Heart left ventricle (tissue), 16 donors: ENCODE results near the gene PDCD1LG2. TPM values are rescaled to one million over a fixed set of nuclear protein-coding genes. Genes with fewer than 3 reads are reported as not detected.

Source experiments
- ATAC-seq, 4 donors: fragments of 200-7000 bp; cut with Tn5 transposase; one replicate each; pipeline ENCODE4 v1.9.1; 2020 to 2022; ENCODE audit warnings: moderate library complexity in 4 of 4, mild to moderate bottlenecking in 3 of 4, moderate number of reproducible peaks in 1 of 4
- DNase-seq, 5 donors: peaks; one replicate each; pipeline ENCODE4 v3.0.0-alpha.2; 2020
- H3K27ac ChIP-seq, 12 donors: fragments of 200-600 bp; sonication (generic) in 4 of 12; one replicate each; pipeline versions ENCODE4 v1.5.0 to v1.8.0; 2016 to 2022; ENCODE audit warnings: mild to moderate bottlenecking in 2 of 12
- H3K27me3 ChIP-seq, 9 donors: fragments of 200-600 bp; sonication (generic) in 2 of 9; one replicate each; pipeline versions ENCODE4 v1.5.1 to v1.8.0; 2016 to 2022; ENCODE audit warnings: mild to moderate bottlenecking in 3 of 9
- H3K36me3 ChIP-seq, 9 donors: fragments of 200-600 bp; sonication (generic) in 2 of 9; one replicate each; pipeline versions ENCODE4 v1.5.0 to v1.8.0; 2018 to 2022; ENCODE audit warnings: mild to moderate bottlenecking in 2 of 9
- H3K4me1 ChIP-seq, 12 donors: fragments of 200-600 bp; sonication (generic) in 4 of 12; one replicate each; pipeline versions ENCODE4 v1.5.0 to v1.8.0; 2016 to 2022; ENCODE audit warnings: mild to moderate bottlenecking in 3 of 12
- H3K4me3 ChIP-seq, 12 donors: fragments of 200-600 bp; sonication (generic) in 4 of 12; one replicate each; pipeline versions ENCODE4 v1.5.0 to v1.8.0; 2017 to 2022; ENCODE audit warnings: mild to moderate bottlenecking in 9 of 12, moderate library complexity in 4 of 12
- H3K9me3 ChIP-seq, 12 donors: fragments of 200-600 bp; sonication (generic) in 4 of 12; one replicate each; pipeline versions ENCODE4 v1.5.0 to v1.8.0; 2016 to 2022; ENCODE audit warnings: mild to moderate bottlenecking in 1 of 12
- POLR2A ChIP-seq, 2 donors: fragments of 450-650 bp; IDR thresholded peaks; one replicate each; pipeline ENCODE4 v1.6.1; 2017; ENCODE audit warnings: antibody characterized with exemption in 2 of 2, mild to moderate bottlenecking in 2 of 2, moderate library complexity in 2 of 2
- WGBS, 4 donors: extraction: QIAGEN DNeasy Blood & Tissue Kit in 2 of 4; methylation state at CpG; one replicate each; pipeline versions ENCODE4 v1.1.5 to v1.1.7; 2013 to 2018; 5-methylcytosine and 5-hydroxymethylcytosine counted together
- intact Hi-C, 10 donors: fragments of 100-400 bp; cut with DNase I; formaldehyde crosslinking; loops; one replicate each; pipeline versions ENCODE4 v1.11.1 to v1.14.2; 2022
- polyA plus RNA-seq, 2 donors: library from polyadenylated mRNA; stranded (reverse); fragments of 200-250 nt; gene quantifications; one replicate each; pipeline ENCODE4 v1.2.3, GENCODE V29; 2013
- total RNA-seq, 9 donors: library from RNA; depleted of rRNA in 2 of 9; stranded (reverse); fragments of >200 nt in 2 of 9; fragmentation: NEBNext Ultra II Directional in 3 of 9; extraction: Animal tissue kit (Norgen Biotek cat#: 25700) in 3 of 9; gene quantifications; one replicate each; pipeline versions ENCODE4 v1.1.0 to v1.2.4, GENCODE V29; 2016 to 2023
- TF ChIP-seq, protein P1 (sequence below), 12 donors: fragments of 200-600 bp; sonication (generic) in 4 of 12; IDR thresholded peaks; one replicate each; pipeline versions ENCODE4 v1.5.0 to v1.8.0; 2018 to 2022; ENCODE audit warnings: antibody characterized with exemption in 12 of 12, mild to moderate bottlenecking in 5 of 12
- donor health status: ischemic (EF 13 %, LVEDD 7.1; RV severe dilation, severe dysfunction).
- donor health status: healthy with polysubstance abuse.
- donor health status: DM: no; HTN: yes; CAD: no.
- donor health status: DM: no; HTN: no; CAD: no.
- donor health status: ischemic (EF 25% LVEDD 6.9; RV normal size, moderate dysfunction).
- donor health status: ischemic (EF 25% LVEDD 5.7; RV mildly dilated, moderate dysfunction).
- donor health status: healthy.
- donor health status: DM: yes; HTN: yes; CAD: no.
- donor health status: ischemic (EF 35%, LVEDD 5.7; RV mildly dilated, moderate dysfunction).
- donor health status: nonischemic (EF 11% LVEDD 7.7; RV severe dilation, severe dysfunction).
- donor health status: DM: yes; HTN: yes; CAD: no.
- donor health status: PGD.
- donor health status: ischemic (EF 29% LVEDD 5.4; RV normal size, mild dysfunction).
- donor health status: nonischemic (EF 23%, LVEDD 6.1; RV moderate dilation, normal function).

The PDCD1LG2 gene
- total and polyA plus RNA-seq, 11 donors = 0.53 to 10.5 (median 1.1) TPM

DNA sequence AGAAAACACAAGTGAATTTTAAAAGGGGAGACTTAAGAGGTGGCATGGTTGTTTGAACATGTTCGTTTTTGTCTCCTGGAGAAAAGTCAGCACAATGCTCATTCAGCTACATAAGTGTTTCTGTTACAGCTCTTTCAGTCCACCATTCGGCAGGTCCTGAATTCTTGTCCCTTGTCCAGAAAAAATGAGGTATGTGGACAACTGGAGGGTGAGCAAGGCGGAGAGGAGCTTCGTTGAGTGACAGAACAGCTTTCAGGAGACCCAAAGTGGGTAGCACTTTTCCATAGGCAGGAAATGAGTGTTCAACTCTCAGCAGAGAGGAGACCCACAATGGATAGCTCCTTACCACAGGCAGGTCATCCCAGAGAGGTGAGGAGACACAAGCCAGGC lies 4.9 kb downstream of the PDCD1LG2 start:
- DNase-seq = no peak
- intact Hi-C loops = no loop called here
- Histone ChIP-seq H3K4me3 (no peak overlapping the region), H3K36me3 (no peaks in the 10 kb centered on the region), H3K27me3 (no peaks in the 10 kb centered on the region), H3K27ac (no peak overlapping the region), H3K4me1 (peaks cover 0 to 61% (median 43%) of the 10 kb centered on the region in 12 donors), H3K9me3 (no peaks in the 10 kb centered on the region)
- no peak for ATAC-seq
- TF ChIP-seq POLR2A (IDR thresholded peaks at IDR 0.05) = no peak
- TF ChIP-seq, protein P1, sequence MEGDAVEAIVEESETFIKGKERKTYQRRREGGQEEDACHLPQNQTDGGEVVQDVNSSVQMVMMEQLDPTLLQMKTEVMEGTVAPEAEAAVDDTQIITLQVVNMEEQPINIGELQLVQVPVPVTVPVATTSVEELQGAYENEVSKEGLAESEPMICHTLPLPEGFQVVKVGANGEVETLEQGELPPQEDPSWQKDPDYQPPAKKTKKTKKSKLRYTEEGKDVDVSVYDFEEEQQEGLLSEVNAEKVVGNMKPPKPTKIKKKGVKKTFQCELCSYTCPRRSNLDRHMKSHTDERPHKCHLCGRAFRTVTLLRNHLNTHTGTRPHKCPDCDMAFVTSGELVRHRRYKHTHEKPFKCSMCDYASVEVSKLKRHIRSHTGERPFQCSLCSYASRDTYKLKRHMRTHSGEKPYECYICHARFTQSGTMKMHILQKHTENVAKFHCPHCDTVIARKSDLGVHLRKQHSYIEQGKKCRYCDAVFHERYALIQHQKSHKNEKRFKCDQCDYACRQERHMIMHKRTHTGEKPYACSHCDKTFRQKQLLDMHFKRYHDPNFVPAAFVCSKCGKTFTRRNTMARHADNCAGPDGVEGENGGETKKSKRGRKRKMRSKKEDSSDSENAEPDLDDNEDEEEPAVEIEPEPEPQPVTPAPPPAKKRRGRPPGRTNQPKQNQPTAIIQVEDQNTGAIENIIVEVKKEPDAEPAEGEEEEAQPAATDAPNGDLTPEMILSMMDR (IDR thresholded peaks at IDR 0.05) = no peak
- 57 to 71% (median 63%) methylated on average over 4 of the region's 4 CpGs for WGBS, 4 donors

DNA sequence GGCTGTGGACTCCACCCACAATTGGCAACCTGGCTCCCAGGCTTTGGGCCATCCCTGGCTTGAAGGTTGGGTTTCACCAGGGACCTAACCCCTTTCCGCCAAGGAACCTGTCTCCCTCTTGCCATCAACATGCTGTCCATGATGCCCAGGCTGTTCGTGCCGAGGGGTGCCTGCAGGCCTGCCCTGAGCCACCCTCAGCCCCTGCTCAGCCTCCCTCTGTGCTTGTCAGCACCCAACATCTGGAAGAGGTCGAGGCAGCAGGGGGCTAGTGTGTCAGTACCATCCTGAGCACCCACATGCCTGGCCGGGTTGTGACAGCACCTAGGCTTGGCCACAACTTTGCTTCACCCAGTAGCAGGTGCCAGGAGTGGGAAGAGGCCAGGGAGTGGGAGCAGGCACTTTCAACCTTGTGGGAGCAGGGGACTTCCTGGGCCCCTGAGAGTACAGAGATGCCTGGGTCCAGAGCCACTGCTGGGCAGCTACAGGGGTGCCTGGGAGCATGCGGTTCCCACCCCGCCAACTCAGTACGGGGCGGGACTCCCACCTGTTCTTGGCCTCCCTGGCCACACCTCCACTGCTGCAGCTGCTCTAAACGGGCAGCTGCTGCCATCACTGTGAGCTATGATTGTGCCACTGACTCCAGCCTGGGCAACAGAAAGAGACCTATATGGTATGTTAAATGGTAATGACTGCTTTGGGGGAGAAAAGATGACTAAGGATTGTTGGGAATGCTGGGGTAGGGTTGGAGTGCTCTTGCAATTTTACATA lies 6.3 kb downstream of the PDCD1LG2 start:
- peaks cover 0 to 52% (median 34%) of the 10 kb centered on the region in 12 donors for H3K4me1 ChIP-seq
- ATAC-seq (no peak), DNase-seq (no peak)
- H3K9me3 ChIP-seq = peaks cover 0 to 4% (median 0%) of the 10 kb centered on the region in 12 donors
- H3K27me3 ChIP-seq = no peaks in the 10 kb centered on the region
- no peak overlapping the region for H3K27ac ChIP-seq
- H3K36me3 ChIP-seq = no peaks in the 10 kb centered on the region
- intact Hi-C loops = no loop called here
- TF ChIP-seq, protein P1 (IDR thresholded peaks at IDR 0.05) = no peak
- no peak for TF ChIP-seq POLR2A (IDR thresholded peaks at IDR 0.05)
- WGBS, 4 donors = 91 to 96% (median 95%) methylated on average over 8 to 10 of the region's 10 CpGs
- no peak overlapping the region for H3K4me3 ChIP-seq

DNA sequence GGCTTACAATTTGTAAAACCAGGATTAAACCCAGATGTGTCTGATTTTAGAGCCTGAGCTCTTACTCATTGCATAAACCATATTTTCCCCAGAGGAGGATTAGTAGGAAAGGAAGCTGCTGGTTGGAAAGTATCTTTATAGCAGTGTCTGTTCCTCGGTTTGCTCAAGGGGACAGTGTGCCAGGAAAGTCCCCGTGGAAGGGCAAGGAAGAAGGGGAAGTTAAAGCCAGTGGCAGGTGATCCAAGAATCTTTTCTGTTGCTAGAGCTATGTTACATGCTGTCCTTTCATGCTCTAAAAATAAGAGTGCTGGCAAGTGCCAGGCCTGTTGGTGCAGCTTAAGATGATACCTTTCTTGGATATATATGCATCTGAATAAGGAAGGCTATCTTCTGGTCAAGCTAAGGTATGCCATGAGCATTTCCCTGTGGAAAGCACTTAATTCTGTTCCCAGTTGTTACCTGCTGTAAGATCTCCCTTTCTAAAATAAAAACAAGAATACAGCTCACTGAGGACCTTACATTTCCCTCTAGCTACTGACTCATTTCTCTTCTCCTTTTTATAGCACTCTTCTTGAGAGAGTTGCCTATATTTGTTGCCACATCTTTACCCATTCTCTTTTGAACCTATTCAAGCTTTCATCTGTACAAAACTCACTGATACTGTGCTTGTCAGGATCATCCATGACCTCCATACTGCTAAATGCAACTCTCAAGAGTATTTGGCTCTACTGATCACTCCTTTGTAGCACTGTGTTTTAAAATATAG lies 8.0 kb downstream of the PDCD1LG2 start:
- intact Hi-C loops = no loop called here
- H3K36me3 ChIP-seq = peaks cover 0 to 2% (median 0%) of the 10 kb centered on the region in 9 donors
- no peaks in the 10 kb centered on the region for H3K27me3 ChIP-seq
- peak overlapping the region; percentile 17 to 78 (median 62) for H3K27ac ChIP-seq
- DNase-seq = peak in 1 of 5 donors; percentile 50
- H3K9me3 ChIP-seq = peaks cover 0 to 4% (median 0%) of the 10 kb centered on the region in 12 donors
- no peak overlapping the region for H3K4me3 ChIP-seq
- peaks cover 0 to 37% (median 19%) of the 10 kb centered on the region in 12 donors for H3K4me1 ChIP-seq
- ATAC-seq = peak; percentile 73 to 88 (median 80)
- no peak for TF ChIP-seq POLR2A (IDR thresholded peaks at IDR 0.05)
- TF ChIP-seq, protein P1 (IDR thresholded peaks at IDR 0.05) = no peak
- 7 to 15% (median 12%) methylated on average over 2 of the region's 2 CpGs for WGBS, 4 donors

DNA sequence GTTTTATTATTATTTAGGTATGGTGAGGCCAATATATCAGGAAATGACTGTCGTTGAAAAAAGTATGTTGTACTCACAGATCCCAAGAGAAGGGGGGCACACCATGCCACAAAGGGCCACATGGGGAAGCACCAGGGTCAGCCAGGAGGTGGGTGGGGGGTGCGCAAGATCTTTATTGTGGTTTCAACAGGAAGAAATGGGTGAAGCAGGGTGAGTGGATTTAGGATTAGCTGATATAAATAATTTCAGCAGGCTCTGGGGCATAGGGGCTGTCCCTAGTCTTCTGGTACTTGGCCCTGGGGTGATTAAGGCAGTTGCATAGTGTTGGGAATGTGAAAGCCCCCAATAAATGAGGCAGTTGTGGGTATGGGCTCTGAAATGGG lies 8.6 kb downstream of the PDCD1LG2 start:
- intact Hi-C loops = no loop called here
- peaks cover 0 to 4% (median 0%) of the 10 kb centered on the region in 12 donors for H3K9me3 ChIP-seq
- no peak overlapping the region for H3K4me3 ChIP-seq
- DNase-seq (no peak), ATAC-seq (no peak)
- WGBS, 4 donors = 69 to 81% (median 78%) methylated on average over 2 of the region's 2 CpGs
- peaks cover 0 to 32% (median 13%) of the 10 kb centered on the region in 12 donors for H3K4me1 ChIP-seq
- TF ChIP-seq POLR2A (IDR thresholded peaks at IDR 0.05) = no peak
- TF ChIP-seq, protein P1 (IDR thresholded peaks at IDR 0.05) = no peak
- no peaks in the 10 kb centered on the region for H3K27me3 ChIP-seq
- H3K27ac ChIP-seq = peak overlapping the region in 10 of 12 donors; percentile 20 to 78 (median 62)
- peaks cover 0 to 7% (median 0%) of the 10 kb centered on the region in 9 donors for H3K36me3 ChIP-seq
